Hepatocyte (in vitro differentiated cells): ENCODE results near the gene PTGER4. TPM values are rescaled to one million over a fixed set of nuclear protein-coding genes. Genes with fewer than 3 reads are reported as not detected.

Source experiments
- DNase-seq: peaks from one replicate; pipeline ENCODE4 v3.0.0-alpha.2; 2016; ENCODE audit warnings: low spot score
- H2AFZ ChIP-seq: fragments of 200-600 bp; sonication (generic); 2 replicates; pipeline ENCODE4 v1.6.0; 2016; ENCODE audit warnings: antibody characterized with exemption, mild to moderate bottlenecking
- H3K27ac ChIP-seq: fragments of 200-600 bp; sonication (generic); 2 replicates; pipeline ENCODE4 v1.5.1; 2016; ENCODE audit warnings: mild to moderate bottlenecking
- H3K27me3 ChIP-seq: fragments of 200-600 bp; sonication (generic); 2 replicates; pipeline ENCODE4 v1.6.1; 2016
- H3K36me3 ChIP-seq: fragments of 200-600 bp; sonication (generic); replicated peaks from 2 replicates; pipeline ENCODE4 v1.5.1; 2016; ENCODE audit warnings: low read depth; ENCODE audit not compliant: insufficient read depth
- H3K4me1 ChIP-seq: fragments of 200-600 bp; sonication (generic); 2 replicates; pipeline ENCODE4 v1.5.1; 2016; ENCODE audit warnings: mild to moderate bottlenecking, moderate library complexity; ENCODE audit not compliant: insufficient read depth
- H3K4me2 ChIP-seq: fragments of 200-600 bp; sonication (generic); 2 replicates; pipeline ENCODE4 v1.6.0; 2016
- H3K4me3 ChIP-seq: fragments of 200-600 bp; sonication (generic); 2 replicates; pipeline ENCODE4 v1.5.1; 2016; ENCODE audit warnings: mild to moderate bottlenecking
- H3K79me2 ChIP-seq: fragments of 200-600 bp; sonication (generic); 2 replicates; pipeline ENCODE4 v1.6.0; 2017; ENCODE audit warnings: mild to moderate bottlenecking
- H3K9me2 ChIP-seq: fragments of 200-600 bp; sonication (generic); replicated peaks from 2 replicates; pipeline ENCODE4 v1.6.0; 2017; ENCODE audit warnings: mild to moderate bottlenecking; ENCODE audit not compliant: insufficient read depth
- H3K9me3 ChIP-seq: fragments of 200-600 bp; sonication (generic); 2 replicates; pipeline ENCODE4 v1.5.1; 2016; ENCODE audit warnings: low read depth, mild to moderate bottlenecking
- H4K20me1 ChIP-seq: fragments of 200-600 bp; sonication (generic); 2 replicates; pipeline ENCODE4 v1.6.0; 2016; ENCODE audit warnings: mild to moderate bottlenecking; ENCODE audit not compliant: insufficient read depth, poor library complexity, severe bottlenecking
- CTCF ChIP-seq: fragments of 200-600 bp; sonication (generic); IDR thresholded peaks from 2 replicates; pipeline ENCODE4 v1.5.1; 2016; ENCODE audit warnings: antibody characterized with exemption, mild to moderate bottlenecking; ENCODE audit not compliant: poor library complexity
- EZH2 ChIP-seq: fragments of 200-600 bp; sonication (generic); IDR thresholded peaks from 2 replicates; pipeline ENCODE4 v1.6.1; 2016; ENCODE audit warnings: antibody characterized with exemption, mild to moderate bottlenecking, borderline replicate concordance
- EZH2phosphoT487 ChIP-seq: fragments of 200-600 bp; sonication (generic); IDR thresholded peaks from one replicate; pipeline ENCODE4 v1.6.1; 2018; ENCODE audit warnings: antibody characterized with exemption, mild to moderate bottlenecking, low read depth, moderate library complexity; ENCODE audit not compliant: unreplicated experiment, severe bottlenecking
- whole genome bisulfite sequencing: methylation state at CpG from one replicate; pipeline ENCODE4 v1.1.6; 2016; ENCODE audit warnings: low lambda C conversion rate; ENCODE audit errors: missing lambda C conversion rate; 5-methylcytosine and 5-hydroxymethylcytosine counted together
- polyA plus RNA-seq: library from polyadenylated mRNA; unstranded; fragments of >200 nt; fragmentation: Nextera tagmentation; extraction: Ambion mirVana; gene quantifications from 2 replicates; pipeline ENCODE4 v1.2.1, GENCODE V29; 2016
- total RNA-seq: library from RNA; depleted of rRNA; stranded (reverse); fragments of >200 nt; gene quantifications from 2 replicates; pipeline ENCODE4 v1.2.3, GENCODE V29; 2014

The PTGER4 gene
- total and polyA plus RNA-seq, 2 experiments from 2014 or later, result 3.6 to 7.1 TPM

- no peaks in the 10 kb centered on the region for H3K9me2 ChIP-seq
- no peaks in the 10 kb centered on the region for H3K36me3 ChIP-seq
- H2AFZ ChIP-seq, result no peak overlapping the region
- TF ChIP-seq EZH2, result no peak
- TF ChIP-seq CTCF, result no peak
- no peak for TF ChIP-seq EZH2phosphoT487
- no peak overlapping the region for H3K4me3 ChIP-seq
- H3K4me1 ChIP-seq, result no peaks in the 10 kb centered on the region
- no peak overlapping the region for H3K27ac ChIP-seq
- no peaks in the 10 kb centered on the region for H3K79me2 ChIP-seq
- H3K27me3 ChIP-seq, result no peaks in the 10 kb centered on the region
- H4K20me1 ChIP-seq, result no peaks in the 10 kb centered on the region
- H3K4me2 ChIP-seq, result no peak overlapping the region
- DNase-seq, result no peak
- H3K9me3 ChIP-seq, result no peaks in the 10 kb centered on the region
These were observed 34.3 kb downstream of the PTGER4 start for GRCh38 chr5:40714001-40714400.

- 36% methylated on average over 2 of the region's 2 CpGs for WGBS
- H4K20me1 ChIP-seq, result no peaks in the 10 kb centered on the region
These were observed 36.3 kb downstream of the PTGER4 start for GRCh38 chr5:40716000-40716399.

GRCh38 chr5:40716590-40716989, 36.9 kb downstream of the PTGER4 start:
- Histone ChIP-seq H3K4me3 (no peak overlapping the region), H3K79me2 (no peaks in the 10 kb centered on the region), H3K4me2 (no peak overlapping the region), H3K27ac (no peak overlapping the region), H3K27me3 (no peaks in the 10 kb centered on the region), H3K9me3 (no peaks in the 10 kb centered on the region), H2AFZ (no peak overlapping the region), H4K20me1 (no peaks in the 10 kb centered on the region), H3K9me2 (no peaks in the 10 kb centered on the region), H3K36me3 (no peaks in the 10 kb centered on the region), H3K4me1 (no peaks in the 10 kb centered on the region)
- WGBS, result 77% methylated on average over 2 of the region's 2 CpGs
- TF ChIP-seq EZH2phosphoT487, result no peak
- no peak for TF ChIP-seq CTCF
- TF ChIP-seq EZH2, result no peak
- no peak for DNase-seq

More at GRCh38 chr5:40716000-40716399, 36.3 kb downstream of the PTGER4 start:
- Histone ChIP-seq H3K36me3 (no peaks in the 10 kb centered on the region), H3K79me2 (no peaks in the 10 kb centered on the region), H3K9me2 (no peaks in the 10 kb centered on the region), H3K4me2 (no peak overlapping the region), H3K27me3 (no peaks in the 10 kb centered on the region), H3K4me3 (no peak overlapping the region), H3K27ac (no peak overlapping the region), H3K9me3 (no peaks in the 10 kb centered on the region), H3K4me1 (no peaks in the 10 kb centered on the region), H2AFZ (no peak overlapping the region)
- DNase-seq, result no peak
- TF ChIP-seq EZH2, result no peak
- TF ChIP-seq CTCF, result no peak
- no peak for TF ChIP-seq EZH2phosphoT487

- no peaks in the 10 kb centered on the region for H3K27me3 ChIP-seq
- no peaks in the 10 kb centered on the region for H3K9me3 ChIP-seq
- no peak overlapping the region for H3K27ac ChIP-seq
- no peak for DNase-seq
- no peak overlapping the region for H3K4me2 ChIP-seq
- H3K79me2 ChIP-seq, result no peaks in the 10 kb centered on the region
- TF ChIP-seq EZH2phosphoT487 (no peak), EZH2 (no peak), CTCF (no peak)
- H2AFZ ChIP-seq, result no peak overlapping the region
- no peaks in the 10 kb centered on the region for H3K36me3 ChIP-seq
- H3K4me3 ChIP-seq, result no peak overlapping the region
- no peaks in the 10 kb centered on the region for H3K9me2 ChIP-seq
- no peaks in the 10 kb centered on the region for H3K4me1 ChIP-seq
- no peaks in the 10 kb centered on the region for H4K20me1 ChIP-seq
These were observed 37.6 kb downstream of the PTGER4 start for GRCh38 chr5:40717281-40717680.
